ENCODE measurements around the gene PLXNA4.

- TF ChIP-seq POLR2A (IDR thresholded peaks at IDR 0.05; ENCODE audit: low read depth, low read length) (no peak), POLR2AphosphoS5 (IDR thresholded peaks at IDR 0.05; ENCODE audit: low read depth, low read length) (no peak)
These were observed 1.7 kb upstream of the PLXNA4 start for GRCh38 chr7:132578050-132578370.

Measured in GM12892 (cell line).